MM.1S (cell line): ENCODE data around the gene SH2D2A.

Source experiments
- EZH2 ChIP-seq: fragments of 300-600 bp; sonication (generic); optimal IDR thresholded peaks from 2 replicates; pipeline ENCODE3; 2017; ENCODE audit warnings: low read depth, mild to moderate bottlenecking, antibody characterized with exemption, low read length, mixed read lengths
- EZH2phosphoT487 ChIP-seq: fragments of 300-600 bp; sonication (generic); IDR thresholded peaks from 2 replicates; pipeline ENCODE4 v1.6.1; 2018; ENCODE audit warnings: antibody characterized with exemption, low read length
- TF ChIP-seq, protein P1 (sequence below): fragments of 300-600 bp; sonication (generic); IDR thresholded peaks from 2 replicates; pipeline ENCODE4 v1.5.1; 2016; ENCODE audit warnings: antibody characterized with exemption, low read length, mixed read lengths

DNA sequence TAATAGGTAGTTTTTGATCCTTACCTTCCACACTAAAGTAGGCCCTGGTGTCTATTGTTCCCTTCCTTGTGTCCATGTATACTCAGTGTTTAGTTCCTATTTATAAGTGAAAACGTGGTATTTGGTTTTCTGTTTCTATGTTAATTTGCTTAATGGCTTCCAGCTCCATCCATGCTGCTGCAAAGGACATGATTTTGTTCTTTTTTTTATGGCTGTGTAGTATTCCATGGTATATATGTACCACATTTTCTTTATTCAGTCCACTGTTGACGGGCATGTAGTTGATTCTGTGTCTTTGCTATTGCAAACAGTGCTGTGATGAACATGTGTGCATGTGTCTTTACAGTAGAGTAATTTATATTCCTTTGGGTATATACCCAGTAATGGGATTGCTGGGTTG, 28.5 kb downstream of the SH2D2A start:
- TF ChIP-seq, protein P1, sequence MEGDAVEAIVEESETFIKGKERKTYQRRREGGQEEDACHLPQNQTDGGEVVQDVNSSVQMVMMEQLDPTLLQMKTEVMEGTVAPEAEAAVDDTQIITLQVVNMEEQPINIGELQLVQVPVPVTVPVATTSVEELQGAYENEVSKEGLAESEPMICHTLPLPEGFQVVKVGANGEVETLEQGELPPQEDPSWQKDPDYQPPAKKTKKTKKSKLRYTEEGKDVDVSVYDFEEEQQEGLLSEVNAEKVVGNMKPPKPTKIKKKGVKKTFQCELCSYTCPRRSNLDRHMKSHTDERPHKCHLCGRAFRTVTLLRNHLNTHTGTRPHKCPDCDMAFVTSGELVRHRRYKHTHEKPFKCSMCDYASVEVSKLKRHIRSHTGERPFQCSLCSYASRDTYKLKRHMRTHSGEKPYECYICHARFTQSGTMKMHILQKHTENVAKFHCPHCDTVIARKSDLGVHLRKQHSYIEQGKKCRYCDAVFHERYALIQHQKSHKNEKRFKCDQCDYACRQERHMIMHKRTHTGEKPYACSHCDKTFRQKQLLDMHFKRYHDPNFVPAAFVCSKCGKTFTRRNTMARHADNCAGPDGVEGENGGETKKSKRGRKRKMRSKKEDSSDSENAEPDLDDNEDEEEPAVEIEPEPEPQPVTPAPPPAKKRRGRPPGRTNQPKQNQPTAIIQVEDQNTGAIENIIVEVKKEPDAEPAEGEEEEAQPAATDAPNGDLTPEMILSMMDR = no peak
- TF ChIP-seq EZH2 (no peak), EZH2phosphoT487 (no peak)
